SH-SY5Y (cell line): ENCODE measurements around the gene FGF19.

ENCODE experiments used
- GATA2 ChIP-seq: IDR thresholded peaks from 2 replicates; pipeline ENCODE4 v1.6.1; 2011; ENCODE audit warnings: mild to moderate bottlenecking, low read depth, low read length
- GATA3 ChIP-seq: IDR thresholded peaks from 2 replicates; pipeline ENCODE4 v1.6.1; 2011; ENCODE audit warnings: low read depth, mild to moderate bottlenecking, low read length, moderate library complexity

GRCh38 chr11:69705901-69706787, 2.3 kb upstream of the FGF19 start:
- TF ChIP-seq GATA2 (no peak), GATA3 (no peak)
